Ovary (tissue), 3 donors: ENCODE measurements around the gene LHX2.

Experiments
- EP300 ChIP-seq: sonication (generic); formaldehyde crosslinking; IDR thresholded peaks from one replicate; pipeline ENCODE4 v1.6.1; 2017; ENCODE audit warnings: antibody characterized with exemption
- POLR2A ChIP-seq: fragments of 450-650 bp; IDR thresholded peaks from one replicate; pipeline ENCODE4 v1.6.1; 2017; ENCODE audit warnings: antibody characterized with exemption, mild to moderate bottlenecking, moderate library complexity
- TF ChIP-seq, protein P1 (sequence below), 3 donors: fragments of 450-650 bp in 2 of 3; fragments of 200-600 bp in 1 of 3; IDR thresholded peaks; one replicate each; pipeline versions ENCODE4 v1.5.1 to v1.8.0; 2016 to 2022; ENCODE audit warnings: antibody characterized with exemption in 3 of 3, mild to moderate bottlenecking in 1 of 3
- donor health status: DM: no; HTN: no; CAD: no.

DNA sequence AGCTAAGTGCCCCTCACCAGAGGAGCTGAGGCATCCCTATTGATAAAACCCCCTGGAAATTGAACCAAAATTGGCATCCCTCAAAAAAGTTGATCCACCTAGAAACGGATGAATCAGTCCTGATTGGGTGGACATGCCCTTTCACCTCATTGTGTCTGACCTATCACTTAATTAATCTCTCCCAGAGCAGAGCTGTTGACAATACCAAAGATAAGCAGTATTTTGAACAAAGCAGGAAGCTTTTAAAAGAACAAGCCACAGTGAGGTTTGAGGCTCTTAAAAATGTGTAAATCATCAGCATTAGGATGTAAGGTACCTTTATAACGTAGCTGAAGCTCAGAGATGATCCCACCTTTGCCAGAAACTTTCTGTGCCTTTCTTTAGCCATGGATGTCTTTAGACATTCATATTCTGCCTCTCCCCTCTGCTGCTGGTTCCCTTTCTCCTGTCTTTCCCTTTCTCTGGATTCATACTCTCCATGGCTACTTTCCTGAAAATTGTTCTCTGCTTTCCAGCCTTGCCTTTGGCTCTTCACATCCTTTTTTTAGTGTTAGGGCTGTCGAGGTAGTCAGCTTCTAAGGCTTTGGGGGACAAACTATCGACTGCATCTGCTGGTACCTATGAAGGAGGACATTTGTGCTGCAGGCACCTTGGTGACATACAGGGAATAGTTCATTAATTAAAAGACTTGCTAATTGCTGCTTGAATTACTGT, 7.8 kb upstream of the LHX2 start:
- TF ChIP-seq POLR2A (no peak), EP300 (no peak)
- TF ChIP-seq, protein P1, sequence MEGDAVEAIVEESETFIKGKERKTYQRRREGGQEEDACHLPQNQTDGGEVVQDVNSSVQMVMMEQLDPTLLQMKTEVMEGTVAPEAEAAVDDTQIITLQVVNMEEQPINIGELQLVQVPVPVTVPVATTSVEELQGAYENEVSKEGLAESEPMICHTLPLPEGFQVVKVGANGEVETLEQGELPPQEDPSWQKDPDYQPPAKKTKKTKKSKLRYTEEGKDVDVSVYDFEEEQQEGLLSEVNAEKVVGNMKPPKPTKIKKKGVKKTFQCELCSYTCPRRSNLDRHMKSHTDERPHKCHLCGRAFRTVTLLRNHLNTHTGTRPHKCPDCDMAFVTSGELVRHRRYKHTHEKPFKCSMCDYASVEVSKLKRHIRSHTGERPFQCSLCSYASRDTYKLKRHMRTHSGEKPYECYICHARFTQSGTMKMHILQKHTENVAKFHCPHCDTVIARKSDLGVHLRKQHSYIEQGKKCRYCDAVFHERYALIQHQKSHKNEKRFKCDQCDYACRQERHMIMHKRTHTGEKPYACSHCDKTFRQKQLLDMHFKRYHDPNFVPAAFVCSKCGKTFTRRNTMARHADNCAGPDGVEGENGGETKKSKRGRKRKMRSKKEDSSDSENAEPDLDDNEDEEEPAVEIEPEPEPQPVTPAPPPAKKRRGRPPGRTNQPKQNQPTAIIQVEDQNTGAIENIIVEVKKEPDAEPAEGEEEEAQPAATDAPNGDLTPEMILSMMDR (IDR thresholded peaks at IDR 0.05), result no peak
